K562 (cell line): ENCODE data around the gene GPX5. TPM values are rescaled to one million over a fixed set of nuclear protein-coding genes. Genes with fewer than 3 reads are reported as not detected.

Source experiments
- CC2D1A ChIP-seq: fragments of 450-650 bp; IDR thresholded peaks from 2 replicates; pipeline ENCODE4 v1.6.1; 2017; ENCODE audit warnings: mild to moderate bottlenecking
- DMBX1 ChIP-seq: fragments of 250-450 bp; sonication (Bioruptor Pico); IDR thresholded peaks from 2 replicates; pipeline ENCODE4 v1.8.0; 2022; ENCODE audit warnings: inconsistent platforms, mild to moderate bottlenecking, moderate library complexity, borderline replicate concordance
- E2F1 ChIP-seq: sonication (generic); formaldehyde crosslinking; IDR thresholded peaks from 2 replicates; pipeline ENCODE4 v1.8.1; 2023; ENCODE audit warnings: mild to moderate bottlenecking, missing genetic modification reagents, moderate library complexity
- GATAD2B ChIP-seq: fragments of 450-650 bp; IDR thresholded peaks from 2 replicates; pipeline ENCODE4 v1.6.1; 2017; ENCODE audit warnings: mild to moderate bottlenecking, borderline replicate concordance
- HLTF ChIP-seq: fragments of 450-650 bp; IDR thresholded peaks from 2 replicates; pipeline ENCODE4 v1.6.1; 2016
- KDM4B ChIP-seq, 2 experiments: fragments of 450-650 bp in 1 of 2; sonication (generic) in 1 of 2; IDR thresholded peaks; 2 replicates each; pipeline ENCODE4 v1.6.1; 2016 to 2017; ENCODE audit warnings: borderline replicate concordance in 2 of 2, antibody characterized with exemption in 1 of 2, low read depth in 1 of 2, mild to moderate bottlenecking in 1 of 2
- NCOR1 ChIP-seq: fragments of 450-650 bp; IDR thresholded peaks from 2 replicates; pipeline ENCODE4 v1.6.1; 2016; ENCODE audit warnings: mild to moderate bottlenecking, moderate library complexity
- NR4A1 ChIP-seq, 2 experiments: fragments of 250-450 bp in 1 of 2; fragments of 450-650 bp in 1 of 2; sonication (Bioruptor Pico) in 1 of 2; IDR thresholded peaks; 2 replicates each; pipeline versions ENCODE4 v1.4.0 to v1.6.1; 2016 to 2020; ENCODE audit warnings: mild to moderate bottlenecking in 2 of 2, missing compliant biosample characterization in 1 of 2, missing genetic modification characterization in 1 of 2, moderate library complexity in 1 of 2
- SIN3B ChIP-seq: fragments of 450-650 bp; IDR thresholded peaks from 2 replicates; pipeline ENCODE4 v1.6.1; 2017; ENCODE audit warnings: low read depth, mild to moderate bottlenecking, moderate library complexity
- SMARCA4 ChIP-seq: fragments of 450-650 bp; IDR thresholded peaks from 2 replicates; pipeline ENCODE4 v1.6.1; 2016
- SMARCB1 ChIP-seq: IDR thresholded peaks from 2 replicates; pipeline ENCODE4 v1.6.1; 2011; ENCODE audit warnings: improper control_type of control experiment, low read depth; ENCODE audit not compliant: insufficient read length
- SP1 ChIP-seq: sonication (generic); formaldehyde crosslinking; IDR thresholded peaks from 2 replicates; pipeline ENCODE4 v1.8.1; 2022; ENCODE audit warnings: mild to moderate bottlenecking, missing genetic modification reagents
- YBX1 ChIP-seq: fragments of 450-650 bp; IDR thresholded peaks from 2 replicates; pipeline ENCODE4 v1.7.1; 2016; ENCODE audit warnings: mild to moderate bottlenecking
- ZNF197 ChIP-seq: fragments of 200-800 bp; sonication (Bioruptor generic); IDR thresholded peaks from 2 replicates; pipeline ENCODE4 v1.6.1; 2016; ENCODE audit warnings: low read depth, missing genetic modification characterization, missing compliant biosample characterization
- polyA plus RNA-seq, 8 experiments: library from polyadenylated mRNA; depleted of rRNA in 4 of 8; stranded (reverse) in 5 of 8; unstranded in 3 of 8; fragments of >200 nt; fragmentation: Nextera tagmentation in 2 of 8; fragmentation: Illumina TruSeq in 1 of 8; extraction: Ambion mirVana in 2 of 8; extraction: Trizol in 1 of 8; gene quantifications; 2 replicates each; pipeline versions ENCODE4 v1.2.1 to v1.2.3, GENCODE V29; 2011 to 2014; ENCODE audit warnings: inconsistent platforms in 1 of 8, missing spikeins in 1 of 8
- total RNA-seq, 7 experiments: library from RNA; depleted of rRNA in 6 of 7; stranded (reverse); fragments of >200 nt in 6 of 7; fragmentation: Illumina TruSeq in 2 of 7; extraction: Trizol in 2 of 7; gene quantifications; 2 replicates each; pipeline versions ENCODE4 v1.2.1 to v1.2.3, GENCODE V29; 2011 to 2021; ENCODE audit warnings: low replicate concordance in 1 of 7
- TF ChIP-seq, protein P1 (sequence below), 2 experiments: fragments of 450-650 bp; IDR thresholded peaks; 2 replicates each; pipeline ENCODE4 v1.6.1; 2016; ENCODE audit warnings: mild to moderate bottlenecking in 2 of 2, borderline replicate concordance in 1 of 2, low read depth in 1 of 2, moderate library complexity in 1 of 2

The GPX5 gene
- total and polyA plus RNA-seq, 9 of the 15 experiments (the other 6 are each of a cell fraction or from before 2014, with no cell fraction given): 0.07 to 0.18 (median 0.15) TPM; not detected in 6

DNA sequence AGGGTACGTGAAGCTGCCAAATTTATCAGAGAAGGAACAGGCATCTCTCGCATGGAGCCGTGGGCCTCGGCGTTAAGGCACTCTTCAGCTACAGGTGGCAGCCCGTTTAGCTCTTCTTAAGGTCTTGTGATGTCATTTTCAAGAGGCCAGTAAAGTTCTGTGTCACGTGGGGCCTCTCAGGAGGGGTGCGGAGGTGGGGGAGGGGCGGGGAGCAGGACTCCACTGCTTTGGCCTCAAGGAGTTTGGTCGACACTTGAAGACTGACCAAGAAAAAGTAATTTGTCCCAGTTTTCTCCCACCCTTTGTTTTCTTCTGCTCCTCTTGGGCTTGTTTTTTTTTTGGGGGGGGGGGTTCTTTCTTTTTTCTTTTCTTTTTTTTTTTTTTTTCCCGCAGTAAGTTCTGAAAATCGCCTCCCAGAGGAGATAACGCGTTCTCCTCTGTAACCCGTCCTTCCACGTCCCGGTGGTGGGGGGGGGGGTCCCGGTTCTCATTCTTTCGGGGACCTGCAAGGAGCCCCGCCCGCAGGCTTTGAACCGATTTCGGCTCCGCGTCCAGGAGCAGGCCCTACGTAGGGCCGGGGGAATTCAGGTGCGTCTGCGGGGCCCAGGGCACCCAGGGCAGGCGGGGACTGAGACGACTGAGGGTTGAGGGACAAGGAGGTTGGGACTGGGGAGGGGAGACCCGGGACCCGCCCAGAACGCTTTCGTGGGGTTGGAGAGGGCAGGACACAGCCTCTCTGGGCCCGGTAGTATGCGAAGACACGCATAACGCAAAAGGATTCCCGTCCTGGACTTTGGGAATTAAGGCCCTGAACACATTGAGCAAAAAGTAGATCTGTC lies 36.1 kb upstream of the GPX5 start (continued):
- TF ChIP-seq E2F1 (peak; percentile 28; the same call in 1 of the 2 replicates), ZNF197 (peak; percentile 94), KDM4B (IDR thresholded peaks at IDR 0.05; ENCODE audit: borderline replicate concordance in 2 of 2, low read depth in 1 of 2) (peak; percentile 4 to 35; a peak in 1 of 4 replicates), YBX1 (no peak), SIN3B (no peak), NR4A1 (CRISPR knock-in tag; IDR thresholded peaks at IDR 0.05) (peak; percentile 82; the same call in 1 of the 2 replicates), NR4A1 (tag; IDR thresholded peaks at IDR 0.05) (no peak; the same call in 1 of the 2 replicates), DMBX1 (CRISPR knock-in tag) (0 out of 2 replicates have a peak, but pooled peaks have one; percentile 58), HLTF (peak; percentile 77; the same call in 1 of the 2 replicates), GATAD2B (no peak), NCOR1 (peak; percentile 35), SMARCB1 (no peak), CC2D1A (peak; percentile 57; the same call in 1 of the 2 replicates), SP1 (CRISPR knock-in tag) (peak; percentile 75), SMARCA4 (0 out of 2 replicates have a peak, but pooled peaks have one; percentile 30)
- TF ChIP-seq, protein P1, sequence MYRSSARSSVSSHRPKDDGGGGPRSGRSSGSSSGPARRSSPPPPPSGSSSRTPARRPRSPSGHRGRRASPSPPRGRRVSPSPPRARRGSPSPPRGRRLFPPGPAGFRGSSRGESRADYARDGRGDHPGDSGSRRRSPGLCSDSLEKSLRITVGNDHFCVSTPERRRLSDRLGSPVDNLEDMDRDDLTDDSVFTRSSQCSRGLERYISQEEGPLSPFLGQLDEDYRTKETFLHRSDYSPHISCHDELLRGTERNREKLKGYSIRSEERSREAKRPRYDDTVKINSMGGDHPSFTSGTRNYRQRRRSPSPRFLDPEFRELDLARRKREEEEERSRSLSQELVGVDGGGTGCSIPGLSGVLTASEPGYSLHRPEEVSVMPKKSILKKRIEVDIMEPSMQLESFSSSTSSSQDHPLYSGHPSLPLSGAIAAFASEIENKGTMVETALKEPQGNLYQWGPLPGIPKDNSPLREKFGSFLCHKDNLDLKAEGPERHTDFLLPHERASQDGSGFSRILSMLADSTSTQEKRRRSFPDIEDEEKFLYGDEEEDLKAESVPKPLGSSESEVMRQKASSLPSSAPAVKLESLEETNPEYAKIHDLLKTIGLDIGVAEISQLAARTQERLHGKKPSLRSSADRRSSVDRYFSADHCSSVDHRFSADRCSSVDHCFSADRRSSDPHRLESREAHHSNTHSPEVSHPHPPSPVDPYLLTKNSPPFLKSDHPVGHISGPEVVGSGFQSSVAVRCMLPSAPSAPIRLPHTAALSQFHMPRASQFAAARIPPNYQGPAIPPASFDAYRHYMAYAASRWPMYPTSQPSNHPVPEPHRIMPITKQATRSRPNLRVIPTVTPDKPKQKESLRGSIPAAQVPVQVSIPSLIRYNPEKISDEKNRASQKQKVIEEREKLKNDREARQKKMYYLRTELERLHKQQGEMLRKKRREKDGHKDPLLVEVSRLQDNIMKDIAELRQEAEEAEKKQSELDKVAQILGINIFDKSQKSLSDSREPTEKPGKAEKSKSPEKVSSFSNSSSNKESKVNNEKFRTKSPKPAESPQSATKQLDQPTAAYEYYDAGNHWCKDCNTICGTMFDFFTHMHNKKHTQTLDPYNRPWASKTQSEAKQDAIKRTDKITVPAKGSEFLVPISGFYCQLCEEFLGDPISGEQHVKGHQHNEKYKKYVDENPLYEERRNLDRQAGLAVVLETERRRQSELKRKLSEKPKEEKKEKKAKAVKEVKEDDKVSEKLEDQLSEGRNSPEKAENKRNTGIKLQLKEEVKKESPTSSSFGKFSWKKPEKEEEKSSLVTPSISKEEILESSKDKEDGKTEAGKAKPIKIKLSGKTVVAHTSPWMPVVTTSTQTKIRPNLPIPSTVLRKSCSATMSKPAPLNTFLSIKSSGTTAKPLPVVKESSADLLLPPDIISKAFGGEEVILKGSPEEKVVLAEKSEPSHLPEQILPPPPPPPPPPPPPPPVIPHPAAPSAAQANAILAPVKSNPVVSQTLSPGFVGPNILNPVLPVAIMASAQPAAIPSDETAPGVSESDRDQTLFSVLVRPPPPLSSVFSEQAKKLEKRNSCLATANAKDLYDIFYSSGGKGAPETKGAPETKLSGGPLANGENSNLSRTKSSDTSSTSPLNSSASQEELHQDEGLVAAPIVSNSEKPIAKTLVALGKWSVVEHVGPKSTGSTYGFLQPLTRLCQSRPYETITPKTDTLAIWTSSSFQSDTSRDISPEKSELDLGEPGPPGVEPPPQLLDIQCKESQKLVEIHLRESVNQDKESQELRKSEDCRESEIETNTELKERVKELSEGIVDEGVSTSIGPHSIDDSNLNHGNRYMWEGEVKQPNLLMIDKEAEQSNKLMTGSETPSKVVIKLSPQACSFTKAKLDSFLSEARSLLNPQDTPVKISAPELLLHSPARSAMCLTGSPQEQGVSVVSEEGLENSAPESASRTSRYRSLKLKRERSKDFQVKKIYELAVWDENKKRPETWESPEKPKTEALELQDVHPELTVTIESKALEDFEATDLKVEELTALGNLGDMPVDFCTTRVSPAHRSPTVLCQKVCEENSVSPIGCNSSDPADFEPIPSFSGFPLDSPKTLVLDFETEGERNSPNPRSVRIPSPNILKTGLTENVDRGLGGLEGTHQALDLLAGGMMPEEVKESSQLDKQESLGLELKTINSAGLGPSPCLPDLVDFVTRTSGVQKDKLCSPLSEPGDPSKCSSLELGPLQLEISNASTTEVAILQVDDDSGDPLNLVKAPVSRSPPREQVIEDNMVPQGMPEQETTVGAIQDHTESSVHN (IDR thresholded peaks at IDR 0.05; ENCODE audit: borderline replicate concordance in 1 of 2, low read depth in 1 of 2): 0 out of 4 replicates have a peak, but pooled peaks of 1 of the 2 experiments have one; percentile 13
